ENCODE data around the gene AK9. TPM values are rescaled to one million over a fixed set of nuclear protein-coding genes. Genes with fewer than 3 reads are reported as not detected.

Gene AK9
- total and polyA plus RNA-seq, 2 of the 4 experiments (the other 2 are of a cell fraction) = 1.7 to 1.8 TPM

DNA sequence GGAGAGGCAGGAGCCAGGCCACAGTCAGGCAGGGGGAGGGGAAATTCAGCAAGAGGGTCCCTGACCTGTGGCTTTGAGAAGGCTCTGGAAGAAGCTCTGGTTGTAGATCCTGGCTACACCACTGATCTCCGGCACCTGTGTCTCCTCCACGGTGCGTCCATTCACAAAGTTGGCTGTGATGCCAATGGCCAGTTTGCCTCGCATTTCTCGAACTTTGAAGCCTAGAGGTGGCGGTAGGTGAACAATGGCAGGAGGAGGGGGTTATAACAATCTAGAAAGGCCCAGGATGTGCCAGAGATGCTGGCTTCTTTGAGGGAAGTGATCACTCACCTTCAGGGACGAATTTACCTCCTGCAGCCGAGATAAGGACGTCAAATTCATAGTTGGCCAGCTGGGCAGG lies 238.8 kb downstream of the AK9 start:
- DNase-seq = no peak
- ATAC-seq (ENCODE audit: low read depth) = no peak

More for the DNA sequence above, 238.8 kb downstream of the AK9 start:
- no peak overlapping the region for H4K5ac ChIP-seq (ENCODE audit: low read depth, low read length)
- H2AK5ac ChIP-seq (ENCODE audit: low read depth, low read length) = no peak overlapping the region
- peaks cover 19% of the 10 kb centered on the region for H3K9me1 ChIP-seq (ENCODE audit: insufficient read depth, low read length)
- ChIA-PET CTCF (no interaction called here), POLR2A (ENCODE audit: unreplicated experiment) (no interaction called here)
- H3K18ac ChIP-seq (ENCODE audit: low read depth, low read length) = no peak overlapping the region
- in situ Hi-C loops (cut with MboI; ENCODE audit: low sequenced_read_pairs) (no loop called here), intact Hi-C loops (cut with micrococcal nuclease) (no loop called here), dilution Hi-C loops (cut with HindIII; ENCODE audit: low sequenced_read_pairs, unreplicated experiment) (no loop called here)
- no peak overlapping the region for H4K91ac ChIP-seq (ENCODE audit: insufficient read depth, low read depth, low read length)
- no peak overlapping the region for H3K4ac ChIP-seq (ENCODE audit: low read depth, low read length)
- H3K27me3 ChIP-seq (ENCODE audit: control insufficient read depth, insufficient read depth, low read length) = no peaks in the 10 kb centered on the region
- H2BK5ac ChIP-seq (ENCODE audit: low read depth, low read length, poor library complexity, severe bottlenecking) = no peak overlapping the region
- peak overlapping the region; percentile 12 for H2AK9ac ChIP-seq (replicated peaks; ENCODE audit: low read depth, low read length, poor library complexity)
- H3K9me3 ChIP-seq (ENCODE audit: control insufficient read depth, insufficient read depth, low read length) = no peaks in the 10 kb centered on the region
- no peak overlapping the region for H3K56ac ChIP-seq (ENCODE audit: extremely low read depth, insufficient read depth, low read length)
- no peak overlapping the region for H2BK15ac ChIP-seq (ENCODE audit: low read depth, low read length)
- no peak overlapping the region for H3K4me3 ChIP-seq (ENCODE audit: insufficient read depth, low read depth, low read length)
- H3K27ac ChIP-seq (ENCODE audit: insufficient read depth, low read length) = no peak overlapping the region
- no peak overlapping the region for H2BK20ac ChIP-seq (ENCODE audit: low read depth, low read length)
- TF ChIP-seq POLR2A (IDR thresholded peaks at IDR 0.05; ENCODE audit: low read depth, low read length) = no peak
- TF ChIP-seq CHD1 (IDR thresholded peaks at IDR 0.05; ENCODE audit: low read depth, low read length) = no peak
- TF ChIP-seq MXI1 (IDR thresholded peaks at IDR 0.05; ENCODE audit: borderline replicate concordance, low read depth, low read length) = no peak
- no peak for TF ChIP-seq RCOR1 (IDR thresholded peaks at IDR 0.05; ENCODE audit: insufficient replicate concordance, low read length)
- TF ChIP-seq MAFK (IDR thresholded peaks at IDR 0.05; ENCODE audit: low read depth, low read length) = no peak
- TF ChIP-seq RAD21 (IDR thresholded peaks at IDR 0.05; ENCODE audit: low read length) = no peak
- TF ChIP-seq, protein P1, sequence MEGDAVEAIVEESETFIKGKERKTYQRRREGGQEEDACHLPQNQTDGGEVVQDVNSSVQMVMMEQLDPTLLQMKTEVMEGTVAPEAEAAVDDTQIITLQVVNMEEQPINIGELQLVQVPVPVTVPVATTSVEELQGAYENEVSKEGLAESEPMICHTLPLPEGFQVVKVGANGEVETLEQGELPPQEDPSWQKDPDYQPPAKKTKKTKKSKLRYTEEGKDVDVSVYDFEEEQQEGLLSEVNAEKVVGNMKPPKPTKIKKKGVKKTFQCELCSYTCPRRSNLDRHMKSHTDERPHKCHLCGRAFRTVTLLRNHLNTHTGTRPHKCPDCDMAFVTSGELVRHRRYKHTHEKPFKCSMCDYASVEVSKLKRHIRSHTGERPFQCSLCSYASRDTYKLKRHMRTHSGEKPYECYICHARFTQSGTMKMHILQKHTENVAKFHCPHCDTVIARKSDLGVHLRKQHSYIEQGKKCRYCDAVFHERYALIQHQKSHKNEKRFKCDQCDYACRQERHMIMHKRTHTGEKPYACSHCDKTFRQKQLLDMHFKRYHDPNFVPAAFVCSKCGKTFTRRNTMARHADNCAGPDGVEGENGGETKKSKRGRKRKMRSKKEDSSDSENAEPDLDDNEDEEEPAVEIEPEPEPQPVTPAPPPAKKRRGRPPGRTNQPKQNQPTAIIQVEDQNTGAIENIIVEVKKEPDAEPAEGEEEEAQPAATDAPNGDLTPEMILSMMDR (conservative IDR thresholded peaks at IDR 0.05; ENCODE audit: low read depth, low read length) = no peak
- no peak for TF ChIP-seq SMC3 (IDR thresholded peaks at IDR 0.05; ENCODE audit: low read depth, low read length)
- no peak for TF ChIP-seq NFE2L2 (IDR thresholded peaks at IDR 0.05; ENCODE audit: low read depth, low read length)
- no peak for TF ChIP-seq CEBPB (IDR thresholded peaks at IDR 0.05; ENCODE audit: low read depth, low read length)
- TF ChIP-seq RFX5 (IDR thresholded peaks at IDR 0.05; ENCODE audit: low read depth, low read length) = no peak
- no peak for TF ChIP-seq FOS (IDR thresholded peaks at IDR 0.05; ENCODE audit: low read depth, low read length)
- no peak for TF ChIP-seq MAZ (IDR thresholded peaks at IDR 0.05; ENCODE audit: borderline replicate concordance, low read depth, low read length)
- TF ChIP-seq BHLHE40 (IDR thresholded peaks at IDR 0.05; ENCODE audit: low read depth, low read length) = no peak
- BruUV-seq (replicated peaks) = no TSS peak
- peaks cover 9% of the 10 kb centered on the region for H3K4me1 ChIP-seq (ENCODE audit: control insufficient read depth, insufficient read depth, low read length)
- no peak overlapping the region for H2BK120ac ChIP-seq (ENCODE audit: low read depth, low read length)
- no peak overlapping the region for H3K23ac ChIP-seq (ENCODE audit: low read depth, low read length)
- no peak overlapping the region for H3K4me2 ChIP-seq (ENCODE audit: low read depth, low read length)
- peaks cover 7% of the 10 kb centered on the region; the same call in 1 of the 2 replicates for H4K20me1 ChIP-seq (ENCODE audit: insufficient read depth, low read length)
- H3K79me1 ChIP-seq (ENCODE audit: low read depth in 1 of 2, low read length in 2 of 2) = peaks cover 23 to 62% of the 10 kb centered on the region in 2 experiments
- no peak overlapping the region for H3K14ac ChIP-seq (replicated peaks; ENCODE audit: low read depth, low read length)
- no peak overlapping the region for H2AFZ ChIP-seq (replicated peaks; ENCODE audit: low read length, poor library complexity)
- WGBS, 2 experiments (ENCODE audit: extremely low coverage in 2 of 2, insufficient read length in 1 of 2) = 100% methylated on average over 4 of the region's 9 CpGs; no CpG with 5 or more reads in 1 of the 2 experiments
- H3K36me3 ChIP-seq (ENCODE audit: control insufficient read depth, insufficient read depth, low read length) = peaks cover 40% of the 10 kb centered on the region
- H3K9ac ChIP-seq (ENCODE audit: low read depth, low read length) = no peak overlapping the region
- no peak overlapping the region for H4K8ac ChIP-seq (ENCODE audit: low read depth in 2 of 2, low read length in 2 of 2)
